HepG2 (cell line): Measurements from ENCODE around the gene KCTD13. TPM values are rescaled to one million over a fixed set of nuclear protein-coding genes. Genes with fewer than 3 reads are reported as not detected.

Experiments used
- HBP1 ChIP-seq: IDR thresholded peaks from 2 replicates; pipeline ENCODE4 v1.6.1; 2016; ENCODE audit warnings: low read depth, control low read depth
- MTF2 ChIP-seq: sonication (generic); formaldehyde crosslinking; IDR thresholded peaks from 2 replicates; pipeline ENCODE4 v1.5.0; 2020; ENCODE audit warnings: missing genetic modification reagents, borderline replicate concordance
- ZNF83 ChIP-seq: sonication (generic); formaldehyde crosslinking; IDR thresholded peaks from 2 replicates; pipeline ENCODE4 v1.4.0; 2020; ENCODE audit warnings: missing genetic modification reagents, mild to moderate bottlenecking, borderline replicate concordance
- polyA plus RNA-seq, 8 experiments: library from polyadenylated mRNA; depleted of rRNA in 3 of 8; stranded (reverse) in 7 of 8; unstranded in 1 of 8; fragments of >200 nt; fragmentation: Illumina TruSeq in 4 of 8; extraction: Trizol in 4 of 8; gene quantifications; 2 replicates each; pipeline versions ENCODE4 v1.2.1 to v1.2.3, GENCODE V29; 2011 to 2016; ENCODE audit warnings: low read depth in 4 of 8, missing spikeins in 1 of 8, mixed read lengths in 1 of 8; ENCODE audit not compliant: insufficient read depth in 1 of 8
- total RNA-seq, 5 experiments: library from RNA; depleted of rRNA; stranded (reverse); fragments of >200 nt; fragmentation: Illumina TruSeq; extraction: Trizol; gene quantifications; 2 replicates each; pipeline ENCODE4 v1.2.3, GENCODE V29; 2016; ENCODE audit warnings: low read depth in 1 of 5
- TF ChIP-seq, protein P1 (sequence below): conservative IDR thresholded peaks from 2 replicates; pipeline ENCODE4 v1.6.1; 2018; ENCODE audit warnings: missing genetic modification reagents
- TF ChIP-seq, protein P2 (sequence below): sonication (generic); formaldehyde crosslinking; IDR thresholded peaks from 2 replicates; pipeline ENCODE4 v1.4.0; 2020; ENCODE audit warnings: missing genetic modification reagents, borderline replicate concordance
- TF ChIP-seq, protein P3 (sequence below): sonication (generic); formaldehyde crosslinking; IDR thresholded peaks from 2 replicates; pipeline ENCODE4 v1.9.0; 2021; ENCODE audit warnings: missing genetic modification reagents, mild to moderate bottlenecking, borderline replicate concordance
- TF ChIP-seq, protein P4 (sequence below): sonication (generic); formaldehyde crosslinking; IDR thresholded peaks from 2 replicates; pipeline ENCODE4 v1.4.0; 2020; ENCODE audit warnings: mild to moderate bottlenecking, missing genetic modification reagents

Gene KCTD13
- total and polyA plus RNA-seq, 2 of the 13 experiments (the other 11 are each of a cell fraction or from before 2014, with no cell fraction given), result 6.3 to 14.7 TPM

GRCh38 chr16:29898135-29898803, 27.8 kb downstream of the KCTD13 start (continued):
- TF ChIP-seq, protein P1, sequence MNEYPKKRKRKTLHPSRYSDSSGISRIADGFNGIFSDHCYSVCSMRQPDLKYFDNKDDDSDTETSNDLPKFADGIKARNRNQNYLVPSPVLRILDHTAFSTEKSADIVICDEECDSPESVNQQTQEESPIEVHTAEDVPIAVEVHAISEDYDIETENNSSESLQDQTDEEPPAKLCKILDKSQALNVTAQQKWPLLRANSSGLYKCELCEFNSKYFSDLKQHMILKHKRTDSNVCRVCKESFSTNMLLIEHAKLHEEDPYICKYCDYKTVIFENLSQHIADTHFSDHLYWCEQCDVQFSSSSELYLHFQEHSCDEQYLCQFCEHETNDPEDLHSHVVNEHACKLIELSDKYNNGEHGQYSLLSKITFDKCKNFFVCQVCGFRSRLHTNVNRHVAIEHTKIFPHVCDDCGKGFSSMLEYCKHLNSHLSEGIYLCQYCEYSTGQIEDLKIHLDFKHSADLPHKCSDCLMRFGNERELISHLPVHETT (CRISPR knock-in tag), result no peak
- TF ChIP-seq, protein P2, sequence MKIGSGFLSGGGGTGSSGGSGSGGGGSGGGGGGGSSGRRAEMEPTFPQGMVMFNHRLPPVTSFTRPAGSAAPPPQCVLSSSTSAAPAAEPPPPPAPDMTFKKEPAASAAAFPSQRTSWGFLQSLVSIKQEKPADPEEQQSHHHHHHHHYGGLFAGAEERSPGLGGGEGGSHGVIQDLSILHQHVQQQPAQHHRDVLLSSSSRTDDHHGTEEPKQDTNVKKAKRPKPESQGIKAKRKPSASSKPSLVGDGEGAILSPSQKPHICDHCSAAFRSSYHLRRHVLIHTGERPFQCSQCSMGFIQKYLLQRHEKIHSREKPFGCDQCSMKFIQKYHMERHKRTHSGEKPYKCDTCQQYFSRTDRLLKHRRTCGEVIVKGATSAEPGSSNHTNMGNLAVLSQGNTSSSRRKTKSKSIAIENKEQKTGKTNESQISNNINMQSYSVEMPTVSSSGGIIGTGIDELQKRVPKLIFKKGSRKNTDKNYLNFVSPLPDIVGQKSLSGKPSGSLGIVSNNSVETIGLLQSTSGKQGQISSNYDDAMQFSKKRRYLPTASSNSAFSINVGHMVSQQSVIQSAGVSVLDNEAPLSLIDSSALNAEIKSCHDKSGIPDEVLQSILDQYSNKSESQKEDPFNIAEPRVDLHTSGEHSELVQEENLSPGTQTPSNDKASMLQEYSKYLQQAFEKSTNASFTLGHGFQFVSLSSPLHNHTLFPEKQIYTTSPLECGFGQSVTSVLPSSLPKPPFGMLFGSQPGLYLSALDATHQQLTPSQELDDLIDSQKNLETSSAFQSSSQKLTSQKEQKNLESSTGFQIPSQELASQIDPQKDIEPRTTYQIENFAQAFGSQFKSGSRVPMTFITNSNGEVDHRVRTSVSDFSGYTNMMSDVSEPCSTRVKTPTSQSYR (CRISPR knock-in tag), result no peak
- no peak for TF ChIP-seq MTF2 (CRISPR knock-in tag)
- no peak for TF ChIP-seq HBP1 (CRISPR knock-in tag)
- TF ChIP-seq, protein P3, sequence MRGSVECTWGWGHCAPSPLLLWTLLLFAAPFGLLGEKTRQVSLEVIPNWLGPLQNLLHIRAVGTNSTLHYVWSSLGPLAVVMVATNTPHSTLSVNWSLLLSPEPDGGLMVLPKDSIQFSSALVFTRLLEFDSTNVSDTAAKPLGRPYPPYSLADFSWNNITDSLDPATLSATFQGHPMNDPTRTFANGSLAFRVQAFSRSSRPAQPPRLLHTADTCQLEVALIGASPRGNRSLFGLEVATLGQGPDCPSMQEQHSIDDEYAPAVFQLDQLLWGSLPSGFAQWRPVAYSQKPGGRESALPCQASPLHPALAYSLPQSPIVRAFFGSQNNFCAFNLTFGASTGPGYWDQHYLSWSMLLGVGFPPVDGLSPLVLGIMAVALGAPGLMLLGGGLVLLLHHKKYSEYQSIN (CRISPR knock-in tag), result no peak
- TF ChIP-seq ZNF83 (CRISPR knock-in tag), result 0 out of 2 replicates have a peak, but pooled peaks have one; percentile 29
- TF ChIP-seq, protein P4, sequence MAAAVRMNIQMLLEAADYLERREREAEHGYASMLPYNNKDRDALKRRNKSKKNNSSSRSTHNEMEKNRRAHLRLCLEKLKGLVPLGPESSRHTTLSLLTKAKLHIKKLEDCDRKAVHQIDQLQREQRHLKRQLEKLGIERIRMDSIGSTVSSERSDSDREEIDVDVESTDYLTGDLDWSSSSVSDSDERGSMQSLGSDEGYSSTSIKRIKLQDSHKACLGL (CRISPR knock-in tag), result 0 out of 2 replicates have a peak, but pooled peaks have one; percentile 4
